Measurements from ENCODE around the gene TAX1BP1.
"Not testable (repeated sequence)": the region's sequence is repeated elsewhere in the genome, so short reads cannot be mapped to it uniquely, and the experiment has no call there.

The TAX1BP1 gene

DNA sequence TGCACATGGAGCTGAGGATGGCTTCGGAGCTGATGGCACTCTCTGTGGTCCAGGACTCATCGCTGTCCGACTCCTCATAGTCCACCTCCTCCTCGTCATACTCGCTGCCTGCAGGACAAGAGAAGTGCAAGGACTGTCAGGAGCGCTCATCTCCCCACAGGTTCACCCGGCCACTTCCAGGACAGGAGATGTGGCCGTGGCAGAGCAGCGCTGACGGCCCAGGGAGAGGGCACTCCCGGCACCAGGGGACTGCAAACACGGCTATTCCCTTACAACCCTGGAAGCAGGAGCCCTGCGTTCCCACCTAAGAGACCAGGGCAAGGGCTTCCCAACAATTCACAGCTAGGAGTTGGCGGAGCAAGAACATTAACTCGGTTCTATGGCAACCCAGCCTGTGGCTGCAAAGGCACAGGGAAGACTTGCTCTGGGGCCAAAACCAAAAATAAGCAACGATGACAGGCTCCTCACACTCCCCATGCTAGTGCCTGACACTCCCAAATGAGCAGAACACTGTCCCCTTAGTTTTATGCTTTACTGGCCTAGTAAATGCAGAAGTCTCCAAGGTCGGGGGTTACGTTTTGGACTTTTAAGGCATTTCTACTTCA is 100.9 kb downstream of the TAX1BP1 start:
- no peak for DNase-seq (ENCODE audit: extremely low read depth in 1 of 2, low read depth in 1 of 2)

- DNase-seq (ENCODE audit: extremely low read depth in 1 of 2, low read depth in 1 of 2): no peak
These were observed 102.2 kb downstream of the TAX1BP1 start for GRCh38 chr7:27842094-27842692.

DNA sequence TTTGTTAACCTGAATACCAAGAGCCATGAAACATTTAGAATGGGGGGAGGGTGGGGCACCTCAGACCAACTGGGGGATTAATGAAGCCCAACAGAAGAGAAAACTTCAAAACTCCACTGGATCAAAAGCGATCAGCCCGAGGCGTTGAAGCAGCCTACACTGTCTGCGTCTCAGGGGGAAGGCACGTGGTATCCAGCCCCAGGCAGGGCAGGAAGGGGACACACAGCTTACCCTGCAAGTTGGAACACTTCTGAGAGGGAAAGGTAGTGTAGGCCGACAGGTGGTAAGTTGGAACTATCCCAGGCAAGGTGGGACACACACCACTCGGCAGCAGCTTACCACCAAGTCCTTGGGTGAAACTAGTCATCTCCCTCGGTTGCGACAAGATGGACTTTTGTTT is 102.9 kb downstream of the TAX1BP1 start:
- DNase-seq (ENCODE audit: extremely low read depth in 1 of 2, low read depth in 1 of 2): no peak

- DNase-seq (ENCODE audit: extremely low read depth in 1 of 2, low read depth in 1 of 2): no peak
These were observed 103.8 kb downstream of the TAX1BP1 start for GRCh38 chr7:27843584-27844305.

- no peak for DNase-seq (ENCODE audit: extremely low read depth in 1 of 2, low read depth in 1 of 2)
These were observed 106.4 kb downstream of the TAX1BP1 start for GRCh38 chr7:27846388-27846787.

DNA sequence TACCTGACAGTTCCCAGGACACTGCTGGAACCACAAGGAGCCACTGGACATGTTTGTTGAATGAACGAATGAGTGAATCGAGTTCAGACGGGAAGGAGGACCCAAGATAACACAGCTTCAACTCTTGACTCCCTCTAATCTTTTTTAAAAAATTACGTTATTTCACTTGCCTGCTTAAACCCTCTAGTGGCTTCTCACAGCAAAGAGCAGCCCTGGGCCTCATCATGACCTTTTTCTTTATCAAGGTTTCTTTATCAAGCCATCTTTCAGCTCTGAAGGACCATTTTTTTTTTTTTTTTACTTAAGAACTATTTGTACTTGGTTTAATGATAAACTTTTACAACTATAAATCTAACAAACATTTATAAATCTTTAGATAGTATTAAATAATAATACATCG is 110.6 kb downstream of the TAX1BP1 start:
- DNase-seq (ENCODE audit: extremely low read depth in 1 of 2, low read depth in 1 of 2): no peak

DNA sequence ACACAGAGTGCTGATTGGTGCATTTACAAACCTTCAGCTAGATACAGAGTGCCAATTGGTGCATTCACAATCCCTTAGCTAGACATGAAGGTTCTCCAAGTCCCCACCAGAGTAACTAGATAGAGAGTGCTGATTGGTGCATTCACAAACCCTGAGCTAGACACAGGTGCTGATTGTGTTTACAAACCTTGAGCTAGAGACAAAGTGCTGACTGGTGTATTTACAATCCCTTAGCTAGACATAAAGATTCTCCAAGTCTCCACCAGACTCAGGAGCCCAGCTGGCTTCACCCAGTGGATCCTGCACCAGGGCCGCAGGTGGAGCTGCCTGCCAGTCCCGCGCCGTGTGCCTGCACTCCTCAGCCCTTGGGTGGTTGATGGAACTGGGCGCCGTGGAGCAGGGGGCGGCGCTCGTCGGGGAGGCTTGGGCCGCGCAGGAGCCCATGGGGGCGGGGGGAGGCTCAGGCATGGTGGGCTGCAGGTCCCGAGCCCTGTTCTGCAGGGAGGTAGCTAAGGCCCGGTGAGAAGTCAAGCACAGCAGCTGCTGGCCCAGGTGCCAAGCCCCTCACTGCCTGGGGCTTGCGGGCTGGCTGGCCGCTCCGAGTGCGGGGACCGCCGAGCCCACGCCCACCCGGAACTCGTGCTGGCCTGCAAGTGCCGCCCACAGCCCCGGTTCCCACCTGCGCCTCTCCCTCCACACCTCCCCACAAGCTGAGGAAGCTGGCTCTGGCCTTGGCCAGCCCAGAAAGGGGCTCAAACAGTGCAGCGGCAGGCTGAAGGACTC is 116.9 kb downstream of the TAX1BP1 start:
- DNase-seq (ENCODE audit: extremely low read depth in 1 of 2, low read depth in 1 of 2): not testable (repeated sequence)

GRCh38 chr7:27860800-27861199 is 120.8 kb downstream of the TAX1BP1 start:
- no peak for DNase-seq (ENCODE audit: extremely low read depth in 1 of 2, low read depth in 1 of 2)

GRCh38 chr7:27861747-27862146 is 121.8 kb downstream of the TAX1BP1 start:
- no peak for DNase-seq (ENCODE audit: extremely low read depth in 1 of 2, low read depth in 1 of 2)

DNA sequence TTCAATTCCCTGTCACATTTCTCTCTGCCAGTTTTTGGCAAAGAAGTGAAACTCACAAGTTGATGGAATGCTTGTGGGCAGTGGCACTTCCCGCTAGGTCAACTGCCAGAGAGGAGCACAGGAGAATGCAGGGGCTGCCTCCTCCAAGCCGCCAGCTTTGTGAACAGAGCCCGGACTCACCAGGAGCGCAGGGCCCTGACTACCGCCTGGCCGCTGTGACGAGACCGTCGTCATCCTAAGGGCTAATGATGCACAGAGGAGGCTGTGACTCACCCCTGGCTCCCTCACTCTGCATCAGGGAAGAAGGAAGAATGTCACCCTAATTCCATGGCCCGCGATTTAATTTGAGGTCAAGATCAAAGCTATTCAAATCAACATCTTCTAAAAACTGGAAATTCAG is 123.9 kb downstream of the TAX1BP1 start:
- DNase-seq (ENCODE audit: extremely low read depth in 1 of 2, low read depth in 1 of 2): no peak

DNA sequence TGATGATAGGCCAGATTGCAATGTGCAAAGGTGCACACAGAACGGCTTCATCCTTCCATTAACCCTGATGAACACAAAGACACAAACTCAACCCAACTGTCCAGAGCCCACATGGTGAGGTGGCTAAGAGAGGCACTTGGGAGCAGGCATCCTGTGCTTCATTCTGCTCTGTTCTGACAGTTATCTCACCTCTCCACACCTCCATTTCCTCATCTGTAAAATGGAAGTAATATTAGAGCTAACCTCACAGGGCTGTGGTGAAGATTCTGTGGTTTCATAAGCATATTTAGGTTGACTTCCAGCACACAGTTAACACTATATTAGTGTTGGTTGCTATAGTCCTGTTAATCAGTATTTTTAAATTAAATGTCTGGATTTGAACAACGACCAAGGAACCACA is 126.3 kb downstream of the TAX1BP1 start:
- no peak for DNase-seq (ENCODE audit: extremely low read depth in 1 of 2, low read depth in 1 of 2)

DNA sequence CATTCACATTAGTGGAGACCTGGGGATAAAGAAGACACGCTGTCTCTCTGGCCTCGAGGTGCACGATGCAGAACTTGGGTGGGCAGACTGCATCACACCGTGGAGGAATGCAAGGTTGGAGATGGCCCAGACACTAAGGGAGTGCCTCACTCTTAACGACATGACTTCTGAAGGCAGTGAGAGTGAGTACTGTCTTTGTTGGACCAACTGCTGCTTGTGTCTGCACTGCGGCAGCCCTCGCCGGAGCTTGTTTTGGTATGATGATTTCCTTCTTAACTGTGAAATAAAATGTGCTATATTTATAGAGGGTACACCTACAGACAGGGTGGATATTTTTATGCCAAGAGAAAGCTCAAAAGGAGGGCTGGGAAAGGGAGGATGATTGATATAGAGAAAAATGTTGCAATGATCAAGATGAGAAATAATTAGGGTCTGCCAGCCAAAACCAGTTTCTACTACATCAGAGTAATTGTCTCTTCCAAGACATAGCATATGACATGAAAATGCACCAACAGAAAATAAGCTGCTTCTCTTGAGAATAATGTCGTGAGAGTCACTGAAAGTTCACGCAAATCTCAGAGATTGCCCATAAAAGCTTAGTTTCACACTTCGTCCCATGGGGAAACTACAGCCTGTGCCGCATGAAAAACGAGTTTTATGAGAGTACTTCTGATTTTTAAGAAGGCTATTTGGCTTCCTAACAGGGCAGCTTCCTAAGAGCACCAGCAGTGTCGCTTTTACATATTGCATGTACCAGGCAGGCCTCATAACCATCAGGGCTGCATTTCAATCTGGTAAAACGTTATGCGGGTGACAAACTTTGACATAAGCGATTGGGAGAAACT is 127.1 kb downstream of the TAX1BP1 start:
- no peak for DNase-seq (ENCODE audit: extremely low read depth in 1 of 2, low read depth in 1 of 2)

GRCh38 chr7:27868131-27868550 is 128.2 kb downstream of the TAX1BP1 start:
- DNase-seq (ENCODE audit: extremely low read depth in 1 of 2, low read depth in 1 of 2): no peak

- DNase-seq (ENCODE audit: extremely low read depth in 1 of 2, low read depth in 1 of 2): no peak
These were observed 129.1 kb downstream of the TAX1BP1 start for GRCh38 chr7:27869056-27869455.

DNA sequence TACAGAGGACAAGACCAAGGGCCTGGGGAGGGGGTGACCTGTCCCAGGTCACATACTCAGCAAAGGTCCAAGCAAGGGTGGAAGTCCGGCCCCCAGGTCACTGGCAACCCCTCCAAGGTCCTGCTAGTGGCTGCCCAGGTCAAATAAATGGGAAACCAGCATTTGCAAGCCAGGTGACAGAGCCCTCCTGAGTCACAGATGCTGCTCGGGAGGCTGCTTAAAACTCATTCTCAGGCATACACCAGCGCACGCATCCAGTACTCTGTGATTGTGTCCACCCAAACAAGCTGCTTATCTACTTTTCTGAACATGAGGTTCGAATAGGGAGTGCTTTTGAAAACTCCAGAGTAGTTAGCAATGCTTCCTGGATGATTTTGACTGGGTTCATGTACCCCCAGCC is 130.6 kb downstream of the TAX1BP1 start:
- DNase-seq (ENCODE audit: extremely low read depth in 1 of 2, low read depth in 1 of 2): no peak

- DNase-seq (ENCODE audit: extremely low read depth in 1 of 2, low read depth in 1 of 2): no peak
These were observed 131.1 kb downstream of the TAX1BP1 start for GRCh38 chr7:27871086-27871485.

DNA sequence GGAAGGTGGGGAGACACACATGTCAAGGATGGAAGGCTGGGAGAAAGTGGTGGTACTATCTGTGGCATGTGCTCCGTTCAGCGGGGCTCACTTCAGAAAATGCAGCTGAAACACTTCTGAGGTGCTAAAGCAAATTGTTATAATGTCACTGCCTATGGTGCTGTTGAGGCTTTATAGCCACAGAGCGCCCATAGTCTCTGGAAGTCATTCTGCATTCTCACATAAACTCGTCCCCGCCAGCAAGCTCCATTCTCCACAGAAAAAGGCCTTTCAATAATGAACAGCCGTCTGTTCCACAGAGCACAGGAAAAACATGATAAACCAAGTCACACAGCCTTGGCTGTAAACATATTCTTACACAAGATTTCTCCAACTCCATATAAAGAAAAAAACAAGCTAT is 131.9 kb downstream of the TAX1BP1 start:
- no peak for DNase-seq (ENCODE audit: extremely low read depth in 1 of 2, low read depth in 1 of 2)

DNA sequence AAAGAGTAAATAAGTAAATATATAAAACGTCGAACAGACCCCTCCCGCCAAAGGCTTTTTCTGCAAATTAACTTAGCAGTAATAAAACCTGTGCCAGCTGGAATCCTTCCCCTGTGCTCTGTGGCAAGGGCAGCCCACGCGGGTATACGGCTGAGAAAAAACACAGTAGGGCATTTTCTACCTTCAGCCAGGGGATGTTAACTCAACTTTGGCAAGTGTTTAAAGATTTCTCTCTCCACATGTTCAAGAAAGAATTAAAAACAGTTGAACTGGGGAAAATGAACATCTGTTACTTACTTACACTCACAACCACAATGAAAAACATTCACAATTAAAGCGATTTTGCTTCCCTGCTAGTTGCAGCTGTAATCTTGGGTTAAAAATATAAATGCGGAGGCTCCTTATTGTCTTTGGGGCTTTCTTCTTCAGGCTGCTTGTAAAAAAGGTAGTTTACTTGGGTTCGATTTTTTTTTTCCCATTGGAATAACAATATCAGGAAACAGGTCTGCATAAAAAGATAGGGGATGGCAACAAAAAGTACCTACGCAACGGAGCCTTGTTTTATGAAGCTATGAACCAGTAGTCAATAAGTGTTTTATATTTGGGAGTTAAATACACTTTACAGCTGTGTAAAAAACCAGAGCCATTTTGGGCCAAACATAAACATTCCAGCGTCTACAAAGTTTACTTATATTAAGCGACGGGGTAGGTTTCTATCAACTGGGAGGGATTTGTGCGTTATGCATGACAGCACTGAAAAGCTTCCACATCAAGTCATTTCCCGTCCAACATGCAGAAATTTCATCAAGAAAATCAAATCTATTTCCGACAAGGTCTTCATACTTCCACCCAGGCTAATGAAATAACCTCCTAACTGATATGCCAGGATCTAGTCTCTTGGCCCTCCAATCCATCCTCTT is 132.7 kb downstream of the TAX1BP1 start:
- DNase-seq (ENCODE audit: extremely low read depth in 1 of 2, low read depth in 1 of 2): no peak
